Heart left ventricle (tissue), 16 donors: Measurements from ENCODE around the gene CDC42SE2. TPM values are rescaled to one million over a fixed set of nuclear protein-coding genes. Genes with fewer than 3 reads are reported as not detected.

ENCODE experiments used
- ATAC-seq, 4 donors: fragments of 200-7000 bp; cut with Tn5 transposase; one replicate each; pipeline ENCODE4 v1.9.1; 2020 to 2022; ENCODE audit warnings: moderate library complexity in 4 of 4, mild to moderate bottlenecking in 3 of 4, moderate number of reproducible peaks in 1 of 4
- DNase-seq, 5 donors: peaks; one replicate each; pipeline ENCODE4 v3.0.0-alpha.2; 2020
- H3K27ac ChIP-seq, 12 donors: fragments of 200-600 bp; sonication (generic) in 4 of 12; one replicate each; pipeline versions ENCODE4 v1.5.0 to v1.8.0; 2016 to 2022; ENCODE audit warnings: mild to moderate bottlenecking in 2 of 12
- H3K27me3 ChIP-seq, 9 donors: fragments of 200-600 bp; sonication (generic) in 2 of 9; one replicate each; pipeline versions ENCODE4 v1.5.1 to v1.8.0; 2016 to 2022; ENCODE audit warnings: mild to moderate bottlenecking in 3 of 9
- H3K36me3 ChIP-seq, 9 donors: fragments of 200-600 bp; sonication (generic) in 2 of 9; one replicate each; pipeline versions ENCODE4 v1.5.0 to v1.8.0; 2018 to 2022; ENCODE audit warnings: mild to moderate bottlenecking in 2 of 9
- H3K4me1 ChIP-seq, 12 donors: fragments of 200-600 bp; sonication (generic) in 4 of 12; one replicate each; pipeline versions ENCODE4 v1.5.0 to v1.8.0; 2016 to 2022; ENCODE audit warnings: mild to moderate bottlenecking in 3 of 12
- H3K4me3 ChIP-seq, 12 donors: fragments of 200-600 bp; sonication (generic) in 4 of 12; one replicate each; pipeline versions ENCODE4 v1.5.0 to v1.8.0; 2017 to 2022; ENCODE audit warnings: mild to moderate bottlenecking in 9 of 12, moderate library complexity in 4 of 12
- H3K9me3 ChIP-seq, 12 donors: fragments of 200-600 bp; sonication (generic) in 4 of 12; one replicate each; pipeline versions ENCODE4 v1.5.0 to v1.8.0; 2016 to 2022; ENCODE audit warnings: mild to moderate bottlenecking in 1 of 12
- POLR2A ChIP-seq, 2 donors: fragments of 450-650 bp; IDR thresholded peaks; one replicate each; pipeline ENCODE4 v1.6.1; 2017; ENCODE audit warnings: antibody characterized with exemption in 2 of 2, mild to moderate bottlenecking in 2 of 2, moderate library complexity in 2 of 2
- WGBS, 4 donors: extraction: QIAGEN DNeasy Blood & Tissue Kit in 2 of 4; methylation state at CpG; one replicate each; pipeline versions ENCODE4 v1.1.5 to v1.1.7; 2013 to 2018; 5-methylcytosine and 5-hydroxymethylcytosine counted together
- intact Hi-C, 10 donors: fragments of 100-400 bp; cut with DNase I; formaldehyde crosslinking; loops; one replicate each; pipeline versions ENCODE4 v1.11.1 to v1.14.2; 2022
- polyA plus RNA-seq, 2 donors: library from polyadenylated mRNA; stranded (reverse); fragments of 200-250 nt; gene quantifications; one replicate each; pipeline ENCODE4 v1.2.3, GENCODE V29; 2013
- total RNA-seq, 9 donors: library from RNA; depleted of rRNA in 2 of 9; stranded (reverse); fragments of >200 nt in 2 of 9; fragmentation: NEBNext Ultra II Directional in 3 of 9; extraction: Animal tissue kit (Norgen Biotek cat#: 25700) in 3 of 9; gene quantifications; one replicate each; pipeline versions ENCODE4 v1.1.0 to v1.2.4, GENCODE V29; 2016 to 2023
- TF ChIP-seq, protein P1 (sequence below), 12 donors: fragments of 200-600 bp; sonication (generic) in 4 of 12; IDR thresholded peaks; one replicate each; pipeline versions ENCODE4 v1.5.0 to v1.8.0; 2018 to 2022; ENCODE audit warnings: antibody characterized with exemption in 12 of 12, mild to moderate bottlenecking in 5 of 12
- donor health status: ischemic (EF 13 %, LVEDD 7.1; RV severe dilation, severe dysfunction).
- donor health status: healthy with polysubstance abuse.
- donor health status: DM: no; HTN: yes; CAD: no.
- donor health status: DM: no; HTN: no; CAD: no.
- donor health status: ischemic (EF 25% LVEDD 6.9; RV normal size, moderate dysfunction).
- donor health status: ischemic (EF 25% LVEDD 5.7; RV mildly dilated, moderate dysfunction).
- donor health status: healthy.
- donor health status: DM: yes; HTN: yes; CAD: no.
- donor health status: ischemic (EF 35%, LVEDD 5.7; RV mildly dilated, moderate dysfunction).
- donor health status: nonischemic (EF 11% LVEDD 7.7; RV severe dilation, severe dysfunction).
- donor health status: DM: yes; HTN: yes; CAD: no.
- donor health status: PGD.
- donor health status: ischemic (EF 29% LVEDD 5.4; RV normal size, mild dysfunction).
- donor health status: nonischemic (EF 23%, LVEDD 6.1; RV moderate dilation, normal function).

Gene CDC42SE2
- total and polyA plus RNA-seq, 11 donors: 4.8 to 29.2 (median 12.4) TPM

GRCh38 chr5:131286400-131286715 lies 22.5 kb downstream of the CDC42SE2 start:
- no peak overlapping the region for H3K4me3 ChIP-seq
- peaks cover 0 to 71% (median 0%) of the 10 kb centered on the region in 12 donors for H3K4me1 ChIP-seq
- 93 to 98% (median 96%) methylated on average over 5 of the region's 5 CpGs for WGBS, 4 donors
- no peaks in the 10 kb centered on the region for H3K9me3 ChIP-seq
- ATAC-seq (no peak), DNase-seq (no peak)
- H3K36me3 ChIP-seq: peaks cover 0 to 23% (median 0%) of the 10 kb centered on the region in 9 donors
- TF ChIP-seq POLR2A (IDR thresholded peaks at IDR 0.05): no peak
- TF ChIP-seq, protein P1, sequence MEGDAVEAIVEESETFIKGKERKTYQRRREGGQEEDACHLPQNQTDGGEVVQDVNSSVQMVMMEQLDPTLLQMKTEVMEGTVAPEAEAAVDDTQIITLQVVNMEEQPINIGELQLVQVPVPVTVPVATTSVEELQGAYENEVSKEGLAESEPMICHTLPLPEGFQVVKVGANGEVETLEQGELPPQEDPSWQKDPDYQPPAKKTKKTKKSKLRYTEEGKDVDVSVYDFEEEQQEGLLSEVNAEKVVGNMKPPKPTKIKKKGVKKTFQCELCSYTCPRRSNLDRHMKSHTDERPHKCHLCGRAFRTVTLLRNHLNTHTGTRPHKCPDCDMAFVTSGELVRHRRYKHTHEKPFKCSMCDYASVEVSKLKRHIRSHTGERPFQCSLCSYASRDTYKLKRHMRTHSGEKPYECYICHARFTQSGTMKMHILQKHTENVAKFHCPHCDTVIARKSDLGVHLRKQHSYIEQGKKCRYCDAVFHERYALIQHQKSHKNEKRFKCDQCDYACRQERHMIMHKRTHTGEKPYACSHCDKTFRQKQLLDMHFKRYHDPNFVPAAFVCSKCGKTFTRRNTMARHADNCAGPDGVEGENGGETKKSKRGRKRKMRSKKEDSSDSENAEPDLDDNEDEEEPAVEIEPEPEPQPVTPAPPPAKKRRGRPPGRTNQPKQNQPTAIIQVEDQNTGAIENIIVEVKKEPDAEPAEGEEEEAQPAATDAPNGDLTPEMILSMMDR (IDR thresholded peaks at IDR 0.05): no peak
- H3K27me3 ChIP-seq: no peaks in the 10 kb centered on the region
- H3K27ac ChIP-seq: no peak overlapping the region
- intact Hi-C loops: no loop called here

DNA sequence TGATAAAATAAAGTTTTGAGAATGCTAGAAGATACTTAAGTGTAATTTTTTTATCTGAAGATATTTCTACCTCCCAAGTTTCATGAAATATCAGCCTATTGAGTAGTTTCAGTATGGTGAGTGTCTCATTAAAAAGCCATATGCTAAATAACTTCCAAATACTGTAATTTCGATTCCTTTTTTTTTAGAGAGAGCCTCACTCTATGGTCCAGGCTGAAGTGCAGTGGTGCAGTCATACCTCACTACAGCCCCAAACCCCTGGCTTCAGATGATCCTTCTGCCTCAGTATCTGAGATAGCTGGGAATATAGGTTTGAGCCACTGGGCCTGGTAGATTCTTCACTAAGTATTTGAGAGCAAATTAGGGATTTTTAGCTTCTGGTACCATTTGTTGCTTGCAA lies 24.5 kb downstream of the CDC42SE2 start:
- H3K4me1 ChIP-seq: peaks cover 0 to 60% (median 0%) of the 10 kb centered on the region in 12 donors
- DNase-seq (no peak), ATAC-seq (no peak)
- WGBS, 4 donors: 76 to 89% (median 84%) methylated on average over 1 of the region's 1 CpG
- no peaks in the 10 kb centered on the region for H3K9me3 ChIP-seq
- peak overlapping the region in 1 of 12 donors; percentile 59 for H3K27ac ChIP-seq
- intact Hi-C loops: no loop called here
- TF ChIP-seq POLR2A (IDR thresholded peaks at IDR 0.05): no peak
- TF ChIP-seq, protein P1 (IDR thresholded peaks at IDR 0.05): no peak
- peaks cover 0 to 23% (median 0%) of the 10 kb centered on the region in 9 donors for H3K36me3 ChIP-seq
- no peak overlapping the region for H3K4me3 ChIP-seq
- no peaks in the 10 kb centered on the region for H3K27me3 ChIP-seq

DNA sequence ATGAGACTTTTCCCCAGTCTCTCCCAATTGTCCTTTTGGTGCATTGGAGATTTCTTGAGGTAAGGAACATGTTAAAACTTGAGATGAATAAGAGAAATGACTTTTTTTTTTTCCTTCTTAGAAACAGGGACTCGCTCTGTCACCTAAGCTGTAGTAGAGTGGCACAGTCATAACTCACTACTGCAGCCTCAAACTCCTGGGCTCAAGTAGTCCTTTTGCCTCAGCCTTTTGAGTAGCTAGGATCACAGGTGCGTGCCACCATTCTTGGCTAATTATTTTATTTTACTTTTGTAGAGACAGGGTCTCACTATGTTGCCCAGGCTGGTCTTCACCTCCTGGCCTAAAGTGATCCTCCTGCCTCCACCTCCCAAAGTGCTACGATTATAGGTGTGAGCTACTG lies 25.9 kb downstream of the CDC42SE2 start:
- DNase-seq: no peak
- intact Hi-C loops: no loop called here
- TF ChIP-seq, protein P1 (IDR thresholded peaks at IDR 0.05): no peak
- TF ChIP-seq POLR2A (IDR thresholded peaks at IDR 0.05): no peak
- Histone ChIP-seq H3K27ac (peak overlapping the region in 1 of 12 donors; percentile 59), H3K4me3 (no peak overlapping the region), H3K4me1 (peaks cover 0 to 50% (median 0%) of the 10 kb centered on the region in 12 donors), H3K27me3 (no peaks in the 10 kb centered on the region), H3K36me3 (peaks cover 0 to 23% (median 0%) of the 10 kb centered on the region in 9 donors), H3K9me3 (no peaks in the 10 kb centered on the region)
- 97 to 98% (median 98%) methylated on average over 3 of the region's 3 CpGs for WGBS, 4 donors
- ATAC-seq: no peak

DNA sequence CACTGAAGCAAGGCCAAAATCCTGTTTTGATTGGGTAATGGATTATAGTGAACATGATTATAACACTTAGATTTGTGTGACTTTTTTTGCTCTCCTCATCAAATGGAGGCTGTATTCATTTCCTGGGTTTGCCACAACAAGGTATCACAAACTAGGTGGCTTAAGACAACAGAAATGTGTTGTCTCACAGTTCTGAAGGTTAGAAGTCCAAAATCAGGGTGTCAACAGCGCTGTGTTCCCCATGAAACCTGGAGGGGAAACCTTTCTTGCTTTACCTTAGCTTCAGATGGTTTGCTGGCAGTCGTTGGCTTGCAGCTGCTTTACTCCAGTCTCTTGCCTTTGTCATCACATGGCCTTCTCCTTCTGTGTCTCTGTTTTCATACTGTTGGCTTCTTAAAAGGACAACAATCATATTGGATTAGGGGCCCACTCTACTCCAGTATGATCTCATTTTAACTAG lies 32.4 kb downstream of the CDC42SE2 start:
- intact Hi-C loops: no loop called here
- no peak for ATAC-seq
- Histone ChIP-seq H3K4me1 (peaks cover 0 to 22% (median 0%) of the 10 kb centered on the region in 12 donors), H3K9me3 (no peaks in the 10 kb centered on the region), H3K27ac (no peak overlapping the region), H3K36me3 (no peaks in the 10 kb centered on the region), H3K27me3 (no peaks in the 10 kb centered on the region), H3K4me3 (no peak overlapping the region)
- TF ChIP-seq, protein P1 (IDR thresholded peaks at IDR 0.05): no peak
- TF ChIP-seq POLR2A (IDR thresholded peaks at IDR 0.05): no peak
- DNase-seq: no peak
- 81 to 92% (median 86%) methylated on average over 2 of the region's 2 CpGs for WGBS, 4 donors
